ENCODE results near the gene HECA. TPM values are rescaled to one million over a fixed set of nuclear protein-coding genes. Genes with fewer than 3 reads are reported as not detected.

Gene HECA
- total RNA-seq, 1 experiment from 2014 or later = 9.4 TPM

GRCh38 chr6:139131736-139132280 lies 3.1 kb upstream of the HECA start (continued):
- TF ChIP-seq FOXK1 (CRISPR knock-in tag; IDR thresholded peaks at IDR 0.05) (no peak), GTF2I (CRISPR knock-in tag; conservative IDR thresholded peaks at IDR 0.05) (no peak), NFYB (CRISPR knock-in tag; conservative IDR thresholded peaks at IDR 0.05; ENCODE audit: low read depth) (no peak)
- TF ChIP-seq, protein P1, sequence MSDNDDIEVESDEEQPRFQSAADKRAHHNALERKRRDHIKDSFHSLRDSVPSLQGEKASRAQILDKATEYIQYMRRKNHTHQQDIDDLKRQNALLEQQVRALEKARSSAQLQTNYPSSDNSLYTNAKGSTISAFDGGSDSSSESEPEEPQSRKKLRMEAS (CRISPR knock-in tag; IDR thresholded peaks at IDR 0.05) = no peak

- POLR2A ChIA-PET = no interaction called here
- H3K4me1 Mint-ChIP-seq = peaks cover 16% of the 10 kb centered on the region
- no peak for DNase-seq (ENCODE audit: low spot score)
- no peak for ATAC-seq
- 0 out of 2 replicates have a peak, but pooled peaks cover 3% of the 10 kb centered on the region for H3K9me3 Mint-ChIP-seq
- CTCF ChIA-PET = no interaction called here
- H3K27me3 Mint-ChIP-seq (ENCODE audit: low read depth) = peaks cover 12% of the 10 kb centered on the region
- TF ChIP-seq EMX1 (CRISPR knock-in tag; IDR thresholded peaks at IDR 0.05) (no peak), NFYB (CRISPR knock-in tag; conservative IDR thresholded peaks at IDR 0.05; ENCODE audit: low read depth) (peak; percentile 22; the same call in 1 of the 2 replicates)
- H3K4me3 Mint-ChIP-seq = peak overlapping the region; percentile 14; the same call in 1 of the 2 replicates
- H3K27ac Mint-ChIP-seq = no peak overlapping the region
- no peaks in the 10 kb centered on the region for H3K36me3 Mint-ChIP-seq
Measured at GRCh38 chr6:139133262-139134063, 1.4 kb upstream of the HECA start.

GRCh38 chr6:139134064-139134395 lies 850 bp upstream of the HECA start:
- TF ChIP-seq ZSCAN18 (CRISPR knock-in tag; IDR thresholded peaks at IDR 0.05) = no peak
- Mint-ChIP-seq H3K36me3 (no peaks in the 10 kb centered on the region), H3K9me3 (0 out of 2 replicates have a peak, but pooled peaks cover 3% of the 10 kb centered on the region), H3K27ac (no peak overlapping the region), H3K4me3 (no peak overlapping the region), H3K4me1 (peaks cover 18% of the 10 kb centered on the region), H3K27me3 (ENCODE audit: low read depth) (peaks cover 12% of the 10 kb centered on the region)
- DNase-seq (ENCODE audit: low spot score) (no peak), ATAC-seq (no peak)
- POLR2A ChIA-PET = interaction anchor here (0.6 kb wide), 2 partner anchors 222 to 413 kb away, joined by 3 to 6 read pairs; no protein-coding TSS in a partner anchor
- CTCF ChIA-PET = no interaction called here

DNA sequence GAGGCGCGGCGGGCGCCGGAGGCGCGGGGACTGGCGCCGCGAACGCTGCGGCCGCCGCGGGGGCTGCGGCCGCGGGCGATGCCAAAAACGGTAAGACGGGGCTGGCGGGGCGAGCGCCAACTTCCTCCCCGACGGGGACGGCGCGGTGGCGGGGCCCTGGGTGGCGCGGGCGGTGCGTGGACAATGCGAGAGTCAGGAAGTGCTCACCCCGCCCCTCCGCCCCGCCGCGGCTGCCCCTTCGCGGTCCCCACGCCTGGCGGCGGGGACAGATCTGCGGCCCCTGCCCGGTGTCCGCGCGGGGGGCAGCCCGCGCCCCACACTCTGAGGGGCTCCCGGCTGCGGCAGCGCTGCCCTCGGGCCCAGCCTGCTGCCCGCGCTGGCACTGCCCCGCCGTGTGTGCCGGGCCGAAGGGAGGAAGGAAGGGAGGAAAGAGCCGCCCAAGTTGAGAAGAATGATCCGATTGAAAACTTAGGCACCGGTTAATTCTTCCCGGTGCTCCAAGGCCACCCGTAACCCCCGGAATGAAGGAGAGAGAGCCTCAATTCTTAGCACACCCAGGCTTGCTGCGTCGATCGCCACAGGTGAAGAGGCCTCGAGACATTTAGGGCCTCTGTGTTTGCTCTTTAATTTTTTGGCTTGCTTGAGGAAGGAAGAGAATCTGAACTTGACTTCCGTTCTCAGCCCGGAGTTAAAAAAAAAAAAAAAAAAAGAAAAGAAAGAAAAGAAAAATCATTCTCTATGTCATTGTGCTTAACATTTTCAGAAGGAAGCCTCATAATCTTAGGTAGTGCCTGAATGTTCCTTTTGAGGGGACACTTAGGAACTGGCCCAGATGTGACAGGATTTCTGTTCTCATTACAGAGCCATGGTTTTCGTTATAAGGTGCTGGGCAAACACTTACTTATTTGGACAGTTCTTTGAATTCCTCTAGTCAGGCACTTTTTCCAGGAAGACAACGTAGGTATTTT lies 982 bp downstream of the HECA start:
- H3K4me1 Mint-ChIP-seq = peaks cover 19% of the 10 kb centered on the region
- H3K36me3 Mint-ChIP-seq = no peaks in the 10 kb centered on the region
- DNase-seq (ENCODE audit: low spot score) = peak; percentile 29
- peaks cover 12% of the 10 kb centered on the region for H3K27me3 Mint-ChIP-seq (ENCODE audit: low read depth)
- CTCF ChIA-PET = no interaction called here
- H3K27ac Mint-ChIP-seq = peak overlapping the region; percentile 32; the same call in 1 of the 2 replicates
- POLR2A ChIA-PET = interaction anchor here (0.8 kb wide), 1 partner anchor 1844 kb away, joined by 3 read pairs; no protein-coding TSS in a partner anchor
- H3K9me3 Mint-ChIP-seq = 0 out of 2 replicates have a peak, but pooled peaks cover 3% of the 10 kb centered on the region
- ATAC-seq = peak; percentile 54
- H3K4me3 Mint-ChIP-seq = peak overlapping the region; percentile 84
- TF ChIP-seq ZBTB21 (CRISPR knock-in tag; IDR thresholded peaks at IDR 0.05; ENCODE audit: borderline replicate concordance) (no peak), ZNF121 (CRISPR knock-in tag; IDR thresholded peaks at IDR 0.05) (no peak), USF1 (CRISPR knock-in tag; IDR thresholded peaks at IDR 0.05) (no peak), ZNF219 (CRISPR knock-in tag; IDR thresholded peaks at IDR 0.05; ENCODE audit: borderline replicate concordance) (no peak), ZMAT4 (CRISPR knock-in tag; IDR thresholded peaks at IDR 0.05) (no peak)
- TF ChIP-seq, protein P2, sequence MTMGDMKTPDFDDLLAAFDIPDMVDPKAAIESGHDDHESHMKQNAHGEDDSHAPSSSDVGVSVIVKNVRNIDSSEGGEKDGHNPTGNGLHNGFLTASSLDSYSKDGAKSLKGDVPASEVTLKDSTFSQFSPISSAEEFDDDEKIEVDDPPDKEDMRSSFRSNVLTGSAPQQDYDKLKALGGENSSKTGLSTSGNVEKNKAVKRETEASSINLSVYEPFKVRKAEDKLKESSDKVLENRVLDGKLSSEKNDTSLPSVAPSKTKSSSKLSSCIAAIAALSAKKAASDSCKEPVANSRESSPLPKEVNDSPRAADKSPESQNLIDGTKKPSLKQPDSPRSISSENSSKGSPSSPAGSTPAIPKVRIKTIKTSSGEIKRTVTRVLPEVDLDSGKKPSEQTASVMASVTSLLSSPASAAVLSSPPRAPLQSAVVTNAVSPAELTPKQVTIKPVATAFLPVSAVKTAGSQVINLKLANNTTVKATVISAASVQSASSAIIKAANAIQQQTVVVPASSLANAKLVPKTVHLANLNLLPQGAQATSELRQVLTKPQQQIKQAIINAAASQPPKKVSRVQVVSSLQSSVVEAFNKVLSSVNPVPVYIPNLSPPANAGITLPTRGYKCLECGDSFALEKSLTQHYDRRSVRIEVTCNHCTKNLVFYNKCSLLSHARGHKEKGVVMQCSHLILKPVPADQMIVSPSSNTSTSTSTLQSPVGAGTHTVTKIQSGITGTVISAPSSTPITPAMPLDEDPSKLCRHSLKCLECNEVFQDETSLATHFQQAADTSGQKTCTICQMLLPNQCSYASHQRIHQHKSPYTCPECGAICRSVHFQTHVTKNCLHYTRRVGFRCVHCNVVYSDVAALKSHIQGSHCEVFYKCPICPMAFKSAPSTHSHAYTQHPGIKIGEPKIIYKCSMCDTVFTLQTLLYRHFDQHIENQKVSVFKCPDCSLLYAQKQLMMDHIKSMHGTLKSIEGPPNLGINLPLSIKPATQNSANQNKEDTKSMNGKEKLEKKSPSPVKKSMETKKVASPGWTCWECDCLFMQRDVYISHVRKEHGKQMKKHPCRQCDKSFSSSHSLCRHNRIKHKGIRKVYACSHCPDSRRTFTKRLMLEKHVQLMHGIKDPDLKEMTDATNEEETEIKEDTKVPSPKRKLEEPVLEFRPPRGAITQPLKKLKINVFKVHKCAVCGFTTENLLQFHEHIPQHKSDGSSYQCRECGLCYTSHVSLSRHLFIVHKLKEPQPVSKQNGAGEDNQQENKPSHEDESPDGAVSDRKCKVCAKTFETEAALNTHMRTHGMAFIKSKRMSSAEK (CRISPR knock-in tag; IDR thresholded peaks at IDR 0.05; ENCODE audit: borderline replicate concordance) = no peak
- TF ChIP-seq, protein P3, sequence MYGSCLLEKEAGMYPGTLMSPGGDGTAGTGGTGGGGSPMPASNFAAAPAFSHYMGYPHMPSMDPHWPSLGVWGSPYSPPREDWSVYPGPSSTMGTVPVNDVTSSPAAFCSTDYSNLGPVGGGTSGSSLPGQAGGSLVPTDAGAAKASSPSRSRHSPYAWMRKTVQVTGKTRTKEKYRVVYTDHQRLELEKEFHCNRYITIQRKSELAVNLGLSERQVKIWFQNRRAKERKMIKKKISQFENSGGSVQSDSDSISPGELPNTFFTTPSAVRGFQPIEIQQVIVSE (CRISPR knock-in tag; IDR thresholded peaks at IDR 0.05; ENCODE audit: borderline replicate concordance) = no peak
- TF ChIP-seq, protein P4, sequence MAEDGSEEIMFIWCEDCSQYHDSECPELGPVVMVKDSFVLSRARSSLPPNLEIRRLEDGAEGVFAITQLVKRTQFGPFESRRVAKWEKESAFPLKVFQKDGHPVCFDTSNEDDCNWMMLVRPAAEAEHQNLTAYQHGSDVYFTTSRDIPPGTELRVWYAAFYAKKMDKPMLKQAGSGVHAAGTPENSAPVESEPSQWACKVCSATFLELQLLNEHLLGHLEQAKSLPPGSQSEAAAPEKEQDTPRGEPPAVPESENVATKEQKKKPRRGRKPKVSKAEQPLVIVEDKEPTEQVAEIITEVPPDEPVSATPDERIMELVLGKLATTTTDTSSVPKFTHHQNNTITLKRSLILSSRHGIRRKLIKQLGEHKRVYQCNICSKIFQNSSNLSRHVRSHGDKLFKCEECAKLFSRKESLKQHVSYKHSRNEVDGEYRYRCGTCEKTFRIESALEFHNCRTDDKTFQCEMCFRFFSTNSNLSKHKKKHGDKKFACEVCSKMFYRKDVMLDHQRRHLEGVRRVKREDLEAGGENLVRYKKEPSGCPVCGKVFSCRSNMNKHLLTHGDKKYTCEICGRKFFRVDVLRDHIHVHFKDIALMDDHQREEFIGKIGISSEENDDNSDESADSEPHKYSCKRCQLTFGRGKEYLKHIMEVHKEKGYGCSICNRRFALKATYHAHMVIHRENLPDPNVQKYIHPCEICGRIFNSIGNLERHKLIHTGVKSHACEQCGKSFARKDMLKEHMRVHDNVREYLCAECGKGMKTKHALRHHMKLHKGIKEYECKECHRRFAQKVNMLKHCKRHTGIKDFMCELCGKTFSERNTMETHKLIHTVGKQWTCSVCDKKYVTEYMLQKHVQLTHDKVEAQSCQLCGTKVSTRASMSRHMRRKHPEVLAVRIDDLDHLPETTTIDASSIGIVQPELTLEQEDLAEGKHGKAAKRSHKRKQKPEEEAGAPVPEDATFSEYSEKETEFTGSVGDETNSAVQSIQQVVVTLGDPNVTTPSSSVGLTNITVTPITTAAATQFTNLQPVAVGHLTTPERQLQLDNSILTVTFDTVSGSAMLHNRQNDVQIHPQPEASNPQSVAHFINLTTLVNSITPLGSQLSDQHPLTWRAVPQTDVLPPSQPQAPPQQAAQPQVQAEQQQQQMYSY (CRISPR knock-in tag; IDR thresholded peaks at IDR 0.05) = no peak
